ENCODE results near the gene PDPK1. TPM values are rescaled to one million over a fixed set of nuclear protein-coding genes. Genes with fewer than 3 reads are reported as not detected.
"Not testable (repeated sequence)": the region's sequence is repeated elsewhere in the genome, so short reads cannot be mapped to it uniquely, and the experiment has no call there.

PDPK1 gene
- total RNA-seq, 1 experiment from 2014 or later = 69.8 TPM

- H3K36me3 ChIP-seq (ENCODE audit: control insufficient read depth, insufficient read depth, low read length) = no peaks in the 10 kb centered on the region
- H3K27me3 Mint-ChIP-seq (ENCODE audit: insufficient read depth, unreplicated experiment) = no peaks in the 10 kb centered on the region
- H3K27me3 ChIP-seq (replicated peaks; ENCODE audit: control insufficient read depth, insufficient read depth, low read length) = no peaks in the 10 kb centered on the region
- no TSS peak for BruUV-seq (replicated peaks)
- ChIA-PET POLR2A (no interaction called here), CTCF (interaction anchor here (0.6 kb wide), 1 partner anchor 16 kb away, joined by 7 read pairs; no protein-coding TSS in a partner anchor)
- H3K27ac Mint-ChIP-seq (ENCODE audit: unreplicated experiment) = no peak overlapping the region
- no peaks in the 10 kb centered on the region for H3K9me3 Mint-ChIP-seq (ENCODE audit: unreplicated experiment)
- peak overlapping the region; percentile 81 for H3K4me3 Mint-ChIP-seq (ENCODE audit: unreplicated experiment)
- TF ChIP-seq CTCF (IDR thresholded peaks at IDR 0.05; ENCODE audit: insufficient read depth in 1 of 2, low read depth in 1 of 2, low read length in 1 of 2, severe bottlenecking in 1 of 2, unreplicated experiment in 1 of 2) = no peak
- peaks cover 32% of the 10 kb centered on the region for H3K36me3 Mint-ChIP-seq (ENCODE audit: insufficient read depth, unreplicated experiment)
- intact Hi-C loops (cut with micrococcal nuclease; ENCODE audit: unreplicated experiment) = no loop called here
- DNase-seq = no peak
- no peaks in the 10 kb centered on the region for H3K9me3 ChIP-seq
- no peak overlapping the region for H3K4me3 ChIP-seq (ENCODE audit: low read depth, low read length)
- peaks cover 8% of the 10 kb centered on the region for H3K4me1 Mint-ChIP-seq (ENCODE audit: low read depth, unreplicated experiment)
- H3K4me1 ChIP-seq = peaks cover 23% of the 10 kb centered on the region
Observed at GRCh38 chr16:2535625-2536013, 2.2 kb upstream of the PDPK1 start.

- H3K9me3 Mint-ChIP-seq (ENCODE audit: unreplicated experiment); intact Hi-C loops (cut with micrococcal nuclease; ENCODE audit: unreplicated experiment); DNase-seq; H3K9me3 ChIP-seq; H3K27ac Mint-ChIP-seq (ENCODE audit: unreplicated experiment); CTCF ChIA-PET; H3K27me3 Mint-ChIP-seq (ENCODE audit: insufficient read depth, unreplicated experiment); H3K27me3 ChIP-seq (replicated peaks; ENCODE audit: control insufficient read depth, insufficient read depth, low read length); BruUV-seq (replicated peaks); H3K4me3 ChIP-seq (ENCODE audit: low read depth, low read length); H3K36me3 ChIP-seq (ENCODE audit: control insufficient read depth, insufficient read depth, low read length); POLR2A ChIA-PET: not testable (repeated sequence)
- Mint-ChIP-seq H3K4me3 (ENCODE audit: unreplicated experiment) (peak overlapping the region; percentile 76), H3K4me1 (ENCODE audit: low read depth, unreplicated experiment) (peaks cover 16% of the 10 kb centered on the region), H3K36me3 (ENCODE audit: insufficient read depth, unreplicated experiment) (peaks cover 22% of the 10 kb centered on the region)
- peaks cover 25% of the 10 kb centered on the region for H3K4me1 ChIP-seq
Observed at GRCh38 chr16:2539192-2539844, 1.5 kb downstream of the PDPK1 start.

- Mint-ChIP-seq H3K4me3 (ENCODE audit: unreplicated experiment) (peak overlapping the region; percentile 22), H3K4me1 (ENCODE audit: low read depth, unreplicated experiment) (peaks cover 16% of the 10 kb centered on the region), H3K36me3 (ENCODE audit: insufficient read depth, unreplicated experiment) (peaks cover 23% of the 10 kb centered on the region)
- H3K27me3 Mint-ChIP-seq (ENCODE audit: insufficient read depth, unreplicated experiment); BruUV-seq (replicated peaks); H3K4me3 ChIP-seq (ENCODE audit: low read depth, low read length); H3K9me3 Mint-ChIP-seq (ENCODE audit: unreplicated experiment); CTCF ChIA-PET; H3K9me3 ChIP-seq; H3K27me3 ChIP-seq (replicated peaks; ENCODE audit: control insufficient read depth, insufficient read depth, low read length); POLR2A ChIA-PET; H3K36me3 ChIP-seq (ENCODE audit: control insufficient read depth, insufficient read depth, low read length); intact Hi-C loops (cut with micrococcal nuclease; ENCODE audit: unreplicated experiment); H3K27ac Mint-ChIP-seq (ENCODE audit: unreplicated experiment): not testable (repeated sequence)
- peak in 1 of 2 experiments; percentile 55 for DNase-seq
- H3K4me1 ChIP-seq = peaks cover 25% of the 10 kb centered on the region
- TF ChIP-seq CTCF (IDR thresholded peaks at IDR 0.05; ENCODE audit: insufficient read depth in 1 of 2, low read depth in 1 of 2, low read length in 1 of 2, severe bottlenecking in 1 of 2, unreplicated experiment in 1 of 2) = peak; percentile 36 to 39
Observed at GRCh38 chr16:2539845-2540458, 2.1 kb downstream of the PDPK1 start.

- POLR2A ChIA-PET; H3K27me3 Mint-ChIP-seq (ENCODE audit: insufficient read depth, unreplicated experiment); H3K4me3 ChIP-seq (ENCODE audit: low read depth, low read length); CTCF ChIA-PET; DNase-seq; intact Hi-C loops (cut with micrococcal nuclease; ENCODE audit: unreplicated experiment); H3K9me3 ChIP-seq; H3K27me3 ChIP-seq (replicated peaks; ENCODE audit: control insufficient read depth, insufficient read depth, low read length); BruUV-seq (replicated peaks); H3K36me3 ChIP-seq (ENCODE audit: control insufficient read depth, insufficient read depth, low read length); H3K9me3 Mint-ChIP-seq (ENCODE audit: unreplicated experiment): not testable (repeated sequence)
- H3K36me3 Mint-ChIP-seq (ENCODE audit: insufficient read depth, unreplicated experiment) = peaks cover 28% of the 10 kb centered on the region
- H3K4me1 Mint-ChIP-seq (ENCODE audit: low read depth, unreplicated experiment) = peaks cover 16% of the 10 kb centered on the region
- H3K27ac Mint-ChIP-seq (ENCODE audit: unreplicated experiment) = peak overlapping the region; percentile 48
- H3K4me3 Mint-ChIP-seq (ENCODE audit: unreplicated experiment) = peak overlapping the region; percentile 53
- H3K4me1 ChIP-seq = peaks cover 24% of the 10 kb centered on the region
Observed at GRCh38 chr16:2540912-2541311, 3.1 kb downstream of the PDPK1 start.

GRCh38 chr16:2541409-2541808, 3.6 kb downstream of the PDPK1 start:
- intact Hi-C loops (cut with micrococcal nuclease; ENCODE audit: unreplicated experiment); CTCF ChIA-PET: not testable (repeated sequence)

More at GRCh38 chr16:2541409-2541808, 3.6 kb downstream of the PDPK1 start:
- Mint-ChIP-seq H3K4me3 (ENCODE audit: unreplicated experiment) (peak overlapping the region; percentile 53), H3K4me1 (ENCODE audit: low read depth, unreplicated experiment) (peaks cover 16% of the 10 kb centered on the region), H3K27ac (ENCODE audit: unreplicated experiment) (peak overlapping the region; percentile 48), H3K36me3 (ENCODE audit: insufficient read depth, unreplicated experiment) (peaks cover 26% of the 10 kb centered on the region)
- peak in 1 of 2 experiments; percentile 53 for DNase-seq
- H3K9me3 Mint-ChIP-seq (ENCODE audit: unreplicated experiment); BruUV-seq (replicated peaks); H3K4me3 ChIP-seq (ENCODE audit: low read depth, low read length); H3K9me3 ChIP-seq; H3K36me3 ChIP-seq (ENCODE audit: control insufficient read depth, insufficient read depth, low read length); POLR2A ChIA-PET; H3K27me3 ChIP-seq (replicated peaks; ENCODE audit: control insufficient read depth, insufficient read depth, low read length); H3K27me3 Mint-ChIP-seq (ENCODE audit: insufficient read depth, unreplicated experiment): not testable (repeated sequence)
- H3K4me1 ChIP-seq = peaks cover 19% of the 10 kb centered on the region

All from Caco-2 (cell line).